ENCODE measurements around the gene RAB31. TPM values are rescaled to one million over a fixed set of nuclear protein-coding genes. Genes with fewer than 3 reads are reported as not detected.
"Not testable (repeated sequence)": the region's sequence is repeated elsewhere in the genome, so short reads cannot be mapped to it uniquely, and the experiment has no call there.

RAB31 gene
- total and polyA plus RNA-seq, 2 donors from 2014 or later, result 17.3 to 77.1 TPM

DNA sequence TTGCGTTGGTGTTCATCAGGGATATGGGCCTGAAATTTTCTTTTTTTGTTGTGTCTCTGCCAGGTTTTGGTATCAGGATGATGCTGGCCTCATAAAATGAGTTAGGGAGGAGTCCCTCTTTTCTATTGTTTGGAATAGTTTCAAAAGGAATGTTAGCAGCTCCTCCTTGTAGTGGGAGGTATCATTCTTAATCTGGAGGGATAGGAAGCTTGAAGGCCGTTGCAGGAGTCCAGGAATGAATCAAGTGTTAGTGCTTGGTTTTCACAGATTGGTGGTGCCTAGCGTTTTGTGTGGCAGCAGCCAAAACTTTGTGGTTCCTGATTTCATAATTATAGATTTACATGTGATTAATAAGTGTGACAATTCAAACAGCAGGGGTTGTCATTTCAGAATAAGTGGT, 62.0 kb downstream of the RAB31 start:
- H3K4me3 ChIP-seq (ENCODE audit: low read length in 3 of 3); H3K9ac ChIP-seq (ENCODE audit: low read length in 3 of 3); intact Hi-C loops (cut with DNase I); H3K36me3 ChIP-seq (ENCODE audit: control insufficient read depth in 2 of 3, insufficient read depth in 3 of 3, low read length in 3 of 3); DNase-seq; H3K9me3 ChIP-seq (ENCODE audit: control insufficient read depth in 2 of 3, insufficient read depth in 1 of 3, low read length in 3 of 3); H3K27ac ChIP-seq (ENCODE audit: low read depth in 2 of 2, low read length in 2 of 2); FAIRE-seq; H3K4me1 ChIP-seq (ENCODE audit: control insufficient read depth in 2 of 3, insufficient read depth in 2 of 3, low read depth in 1 of 3, low read length in 3 of 3); H3K27me3 ChIP-seq (ENCODE audit: control insufficient read depth, insufficient read depth, low read length): not testable (repeated sequence)

DNA sequence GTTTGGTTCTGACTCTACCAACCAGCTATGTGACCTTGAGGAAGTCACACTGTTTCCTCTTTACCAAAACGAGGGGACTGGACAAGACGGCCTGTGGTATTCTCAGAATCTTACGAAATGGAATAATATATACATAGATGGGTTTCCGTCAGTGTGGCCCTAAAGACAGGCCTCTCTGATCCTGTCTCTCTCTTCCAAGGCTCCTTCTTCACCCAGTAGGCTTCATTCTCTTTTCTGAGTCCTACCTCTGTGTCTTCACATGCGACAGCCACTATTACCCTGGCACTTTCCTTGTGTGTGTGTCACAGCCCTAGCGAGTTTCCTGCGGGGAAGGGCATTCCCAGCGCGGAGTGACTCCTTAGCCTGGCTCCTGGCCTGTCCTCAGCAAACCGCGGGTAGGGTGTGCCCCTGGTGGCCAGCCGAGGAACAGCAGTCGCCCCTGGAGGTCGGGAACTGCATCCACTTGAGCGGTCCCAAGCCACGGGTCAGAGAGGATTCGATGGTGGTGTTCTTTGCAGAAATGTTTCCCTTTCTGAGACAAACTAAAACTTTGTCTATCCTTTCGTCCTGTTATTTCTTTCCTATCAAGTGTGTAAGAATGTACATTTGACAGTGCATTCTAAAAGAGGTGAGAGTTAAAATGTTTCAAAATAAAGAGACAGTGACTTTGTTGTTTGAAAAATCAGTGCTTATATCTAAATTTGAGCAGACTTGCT, 63.3 kb downstream of the RAB31 start:
- peak overlapping the region in 1 of 2 donors; percentile 13 for H3K27ac ChIP-seq (ENCODE audit: low read depth in 2 of 2, low read length in 2 of 2)
- H3K27me3 ChIP-seq (ENCODE audit: control insufficient read depth, insufficient read depth, low read length), result no peaks in the 10 kb centered on the region
- DNase-seq (peak; percentile 79 to 92 (median 85)), FAIRE-seq (no peak)
- no peaks in the 10 kb centered on the region for H3K36me3 ChIP-seq (ENCODE audit: control insufficient read depth in 2 of 3, insufficient read depth in 3 of 3, low read length in 3 of 3)
- H3K9me3 ChIP-seq (ENCODE audit: control insufficient read depth in 2 of 3, insufficient read depth in 1 of 3, low read length in 3 of 3), result no peaks in the 10 kb centered on the region
- H3K4me3 ChIP-seq (ENCODE audit: low read length in 3 of 3), result no peak overlapping the region
- TF ChIP-seq, protein P1, sequence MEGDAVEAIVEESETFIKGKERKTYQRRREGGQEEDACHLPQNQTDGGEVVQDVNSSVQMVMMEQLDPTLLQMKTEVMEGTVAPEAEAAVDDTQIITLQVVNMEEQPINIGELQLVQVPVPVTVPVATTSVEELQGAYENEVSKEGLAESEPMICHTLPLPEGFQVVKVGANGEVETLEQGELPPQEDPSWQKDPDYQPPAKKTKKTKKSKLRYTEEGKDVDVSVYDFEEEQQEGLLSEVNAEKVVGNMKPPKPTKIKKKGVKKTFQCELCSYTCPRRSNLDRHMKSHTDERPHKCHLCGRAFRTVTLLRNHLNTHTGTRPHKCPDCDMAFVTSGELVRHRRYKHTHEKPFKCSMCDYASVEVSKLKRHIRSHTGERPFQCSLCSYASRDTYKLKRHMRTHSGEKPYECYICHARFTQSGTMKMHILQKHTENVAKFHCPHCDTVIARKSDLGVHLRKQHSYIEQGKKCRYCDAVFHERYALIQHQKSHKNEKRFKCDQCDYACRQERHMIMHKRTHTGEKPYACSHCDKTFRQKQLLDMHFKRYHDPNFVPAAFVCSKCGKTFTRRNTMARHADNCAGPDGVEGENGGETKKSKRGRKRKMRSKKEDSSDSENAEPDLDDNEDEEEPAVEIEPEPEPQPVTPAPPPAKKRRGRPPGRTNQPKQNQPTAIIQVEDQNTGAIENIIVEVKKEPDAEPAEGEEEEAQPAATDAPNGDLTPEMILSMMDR (IDR thresholded peaks at IDR 0.05; ENCODE audit: borderline replicate concordance, extremely low read depth, insufficient read depth), result peak; percentile 95
- no peak overlapping the region for H3K9ac ChIP-seq (ENCODE audit: low read length in 3 of 3)
- intact Hi-C loops (cut with DNase I), result no loop called here
- H3K4me1 ChIP-seq (ENCODE audit: control insufficient read depth in 2 of 3, insufficient read depth in 2 of 3, low read depth in 1 of 3, low read length in 3 of 3), result peaks cover 0 to 6% (median 0%) of the 10 kb centered on the region in 3 donors

DNA sequence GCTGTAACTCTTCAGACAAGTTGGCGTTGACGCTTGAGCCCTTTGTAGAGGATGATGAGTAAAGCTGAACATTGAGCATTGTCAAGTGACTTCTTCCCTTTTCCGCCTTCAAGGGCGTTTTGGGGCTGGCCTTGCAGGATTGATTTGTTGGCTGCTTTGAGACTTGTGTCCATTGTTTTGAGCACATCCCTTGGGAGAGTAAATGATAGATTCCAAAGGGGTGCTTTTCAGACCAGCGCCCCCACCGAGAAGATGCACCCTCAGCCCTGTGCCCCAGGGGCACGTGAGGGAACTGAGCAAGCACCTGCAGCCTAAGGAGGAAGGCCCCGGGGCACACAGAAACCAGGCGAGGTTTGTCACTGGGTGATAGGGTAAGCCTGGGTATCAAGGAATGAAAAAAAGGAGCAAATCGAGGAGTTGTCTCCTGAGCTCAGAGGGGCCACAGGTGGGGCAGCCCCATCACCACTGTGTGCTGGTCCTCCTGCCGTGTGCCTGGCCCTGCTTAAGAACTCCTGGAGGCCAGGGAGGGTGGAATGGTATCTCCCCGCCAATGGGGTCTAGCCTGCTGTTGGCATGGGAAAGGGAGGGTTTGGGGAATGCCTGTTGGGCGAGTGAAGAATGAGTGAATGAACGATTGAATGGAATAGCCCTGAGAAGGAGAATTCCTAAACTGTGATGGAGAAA, 64.0 kb downstream of the RAB31 start:
- Histone ChIP-seq H3K36me3 (ENCODE audit: control insufficient read depth in 2 of 3, insufficient read depth in 3 of 3, low read length in 3 of 3) (no peaks in the 10 kb centered on the region), H3K9ac (ENCODE audit: low read length in 3 of 3) (no peak overlapping the region), H3K9me3 (ENCODE audit: control insufficient read depth in 2 of 3, insufficient read depth in 1 of 3, low read length in 3 of 3) (no peaks in the 10 kb centered on the region), H3K4me1 (ENCODE audit: control insufficient read depth in 2 of 3, insufficient read depth in 2 of 3, low read depth in 1 of 3, low read length in 3 of 3) (peaks cover 0 to 6% (median 0%) of the 10 kb centered on the region in 3 donors), H3K27ac (ENCODE audit: low read depth in 2 of 2, low read length in 2 of 2) (no peak overlapping the region), H3K27me3 (ENCODE audit: control insufficient read depth, insufficient read depth, low read length) (no peaks in the 10 kb centered on the region), H3K4me3 (ENCODE audit: low read length in 3 of 3) (no peak overlapping the region)
- DNase-seq (no peak), FAIRE-seq (no peak)
- intact Hi-C loops (cut with DNase I), result no loop called here
- TF ChIP-seq, protein P1 (IDR thresholded peaks at IDR 0.05; ENCODE audit: borderline replicate concordance, extremely low read depth, insufficient read depth), result no peak

DNA sequence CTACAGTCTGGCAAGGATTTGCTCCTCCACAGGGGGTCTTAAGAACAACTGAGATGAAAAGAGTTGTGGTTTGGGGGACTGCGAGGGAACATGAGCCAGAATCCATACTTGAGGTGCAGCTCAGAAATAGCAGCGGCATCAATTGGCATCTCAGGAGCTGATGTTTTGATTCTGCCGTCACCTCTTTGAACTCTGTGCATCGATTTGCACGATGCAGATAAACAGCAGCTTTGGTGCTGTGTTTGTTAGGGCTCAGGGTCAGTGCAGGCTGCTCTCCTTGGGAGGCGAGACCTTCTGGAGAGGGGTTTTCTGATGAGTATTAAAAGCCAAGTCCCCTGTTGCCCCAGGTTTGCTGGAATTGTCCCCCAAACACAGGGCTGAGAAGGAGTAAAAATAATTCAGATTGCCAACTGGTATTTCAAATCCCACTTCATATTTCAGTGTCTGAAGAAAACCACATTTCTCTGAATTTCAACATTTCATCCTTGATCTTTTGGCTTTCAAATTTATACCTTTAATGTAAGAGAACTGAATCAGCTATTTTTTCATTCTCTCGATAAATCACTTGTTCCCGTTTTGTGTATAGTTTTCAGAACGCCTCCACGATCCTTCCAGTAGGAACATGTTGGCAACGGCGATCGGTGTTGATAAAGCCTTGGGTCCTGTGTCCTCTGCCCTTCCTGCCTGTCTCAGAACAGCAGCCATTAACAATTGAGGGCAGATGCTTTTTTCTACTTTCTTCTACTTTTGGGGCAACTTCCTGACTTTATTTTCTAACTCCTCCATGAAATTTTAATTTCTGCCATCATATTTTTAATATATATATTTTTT, 65.0 kb downstream of the RAB31 start:
- Histone ChIP-seq H3K27ac (ENCODE audit: low read depth in 2 of 2, low read length in 2 of 2) (no peak overlapping the region), H3K4me3 (ENCODE audit: low read length in 3 of 3) (no peak overlapping the region), H3K27me3 (ENCODE audit: control insufficient read depth, insufficient read depth, low read length) (no peaks in the 10 kb centered on the region), H3K36me3 (ENCODE audit: control insufficient read depth in 2 of 3, insufficient read depth in 3 of 3, low read length in 3 of 3) (no peaks in the 10 kb centered on the region), H3K9me3 (ENCODE audit: control insufficient read depth in 2 of 3, insufficient read depth in 1 of 3, low read length in 3 of 3) (no peaks in the 10 kb centered on the region), H3K4me1 (ENCODE audit: control insufficient read depth in 2 of 3, insufficient read depth in 2 of 3, low read depth in 1 of 3, low read length in 3 of 3) (peaks cover 0 to 6% (median 0%) of the 10 kb centered on the region in 3 donors), H3K9ac (ENCODE audit: low read length in 3 of 3) (no peak overlapping the region)
- DNase-seq (no peak), FAIRE-seq (no peak)
- TF ChIP-seq, protein P1 (IDR thresholded peaks at IDR 0.05; ENCODE audit: borderline replicate concordance, extremely low read depth, insufficient read depth), result no peak
- intact Hi-C loops (cut with DNase I), result no loop called here
